H9 (cell line): ENCODE measurements around the gene RORB. TPM values are rescaled to one million over a fixed set of nuclear protein-coding genes. Genes with fewer than 3 reads are reported as not detected.

Experiments
- DNase-seq: peaks from one replicate; pipeline ENCODE4 v3.0.0-alpha.2; 2017
- H2AFZ ChIP-seq: one replicate; pipeline ENCODE4 v1.6.1; 2013; ENCODE audit warnings: mild to moderate bottlenecking, low read length, control low read depth, moderate library complexity
- H2AK5ac ChIP-seq: 2 replicates; pipeline ENCODE4 v1.6.1; 2013; ENCODE audit warnings: low read length, control low read depth, mixed read lengths; ENCODE audit not compliant: insufficient read length
- H2BK120ac ChIP-seq: one replicate; pipeline ENCODE4 v1.6.1; 2013; ENCODE audit warnings: low read depth, mild to moderate bottlenecking, low read length, control low read depth, inconsistent platforms; ENCODE audit not compliant: poor library complexity, severe bottlenecking
- H2BK12ac ChIP-seq: 2 replicates; pipeline ENCODE4 v1.6.1; 2013; ENCODE audit warnings: low read length, control low read depth, mixed read lengths, low read depth; ENCODE audit not compliant: insufficient read length
- H2BK15ac ChIP-seq: 2 replicates; pipeline ENCODE4 v1.6.1; 2013; ENCODE audit warnings: low read depth, low read length, control low read depth
- H2BK20ac ChIP-seq: one replicate; pipeline ENCODE4 v1.6.1; 2013; ENCODE audit warnings: low read depth, mild to moderate bottlenecking, low read length, control low read depth, inconsistent platforms; ENCODE audit not compliant: poor library complexity, severe bottlenecking
- H2BK5ac ChIP-seq: 2 replicates; pipeline ENCODE4 v1.6.1; 2013; ENCODE audit warnings: low read length, control low read depth, mixed read lengths; ENCODE audit not compliant: insufficient read length
- H3K14ac ChIP-seq: 2 replicates; pipeline ENCODE4 v1.6.1; 2013; ENCODE audit warnings: low read length, control low read depth; ENCODE audit not compliant: insufficient read depth
- H3K18ac ChIP-seq: 2 replicates; pipeline ENCODE4 v1.6.1; 2013; ENCODE audit warnings: low read depth, mild to moderate bottlenecking, mixed read lengths, low read length, control low read depth; ENCODE audit not compliant: insufficient read length
- H3K23ac ChIP-seq: 2 replicates; pipeline ENCODE4 v1.6.1; 2013; ENCODE audit warnings: low read length, control low read depth, mixed read lengths, low read depth; ENCODE audit not compliant: insufficient read length
- H3K23me2 ChIP-seq: 2 replicates; pipeline ENCODE4 v1.6.1; 2013; ENCODE audit warnings: low read depth, mild to moderate bottlenecking, mixed read lengths, low read length, control low read depth; ENCODE audit not compliant: insufficient read length, poor library complexity, severe bottlenecking
- H3K27ac ChIP-seq: 2 replicates; pipeline ENCODE4 v1.5.1; 2013; ENCODE audit warnings: low read length, control low read depth, mixed read lengths, low read depth; ENCODE audit not compliant: insufficient read length
- H3K27me3 ChIP-seq: 2 replicates; pipeline ENCODE4 v1.6.1; 2013; ENCODE audit warnings: low read length, control low read depth, inconsistent platforms; ENCODE audit not compliant: insufficient read depth
- H3K4ac ChIP-seq: 2 replicates; pipeline ENCODE4 v1.6.1; 2013; ENCODE audit warnings: low read depth, mild to moderate bottlenecking, control low read depth, inconsistent platforms, low read length, moderate library complexity
- H3K4me1 ChIP-seq: 2 replicates; pipeline ENCODE4 v1.6.1; 2013; ENCODE audit warnings: low read length, control low read depth, inconsistent platforms; ENCODE audit not compliant: insufficient read depth
- H3K4me2 ChIP-seq: 2 replicates; pipeline ENCODE4 v1.6.1; 2013; ENCODE audit warnings: low read length, control low read depth, mixed read lengths; ENCODE audit not compliant: insufficient read length, insufficient read depth
- H3K56ac ChIP-seq: 2 replicates; pipeline ENCODE4 v1.6.1; 2013; ENCODE audit warnings: low read depth, mild to moderate bottlenecking, mixed read lengths, low read length, control low read depth; ENCODE audit not compliant: insufficient read length
- H3K79me1 ChIP-seq: 2 replicates; pipeline ENCODE4 v1.6.1; 2013; ENCODE audit warnings: low read depth, mild to moderate bottlenecking, moderate library complexity, low read length, control low read depth, inconsistent platforms; ENCODE audit not compliant: insufficient read depth, poor library complexity, severe bottlenecking
- H3K79me2 ChIP-seq: 2 replicates; pipeline ENCODE4 v1.6.1; 2013; ENCODE audit warnings: low read length, control low read depth, inconsistent platforms; ENCODE audit not compliant: insufficient read depth
- H3K9ac ChIP-seq: 2 replicates; pipeline ENCODE4 v1.6.1; 2013; ENCODE audit warnings: low read length, control low read depth, mixed read lengths; ENCODE audit not compliant: insufficient read length; ENCODE audit errors: extremely low read depth
- H3K9me3 ChIP-seq: one replicate; pipeline ENCODE4 v1.6.1; 2013; ENCODE audit warnings: low read depth, low read length, inconsistent platforms; ENCODE audit not compliant: control insufficient read depth
- H3T11ph ChIP-seq: one replicate; pipeline ENCODE4 v1.6.1; 2013; ENCODE audit warnings: mild to moderate bottlenecking, low read length, control low read depth, inconsistent platforms
- H4K20me1 ChIP-seq: one replicate; pipeline ENCODE4 v1.6.1; 2013; ENCODE audit not compliant: control insufficient read depth, insufficient read length, insufficient read depth
- H4K5ac ChIP-seq: 2 replicates; pipeline ENCODE4 v1.6.1; 2013; ENCODE audit warnings: low read depth, mild to moderate bottlenecking, mixed read lengths, low read length, control low read depth; ENCODE audit not compliant: insufficient read length
- H4K8ac ChIP-seq: replicated peaks from 2 replicates; pipeline ENCODE4 v1.6.1; 2013; ENCODE audit warnings: low read length, control low read depth, mixed read lengths, low read depth; ENCODE audit not compliant: insufficient read length
- H4K91ac ChIP-seq: 2 replicates; pipeline ENCODE4 v1.6.1; 2013; ENCODE audit warnings: low read depth, mild to moderate bottlenecking, moderate library complexity, mixed read lengths, low read length, control low read depth; ENCODE audit not compliant: insufficient read length
- H3K27ac Mint-ChIP-seq, 3 experiments: 2 replicates in 2 of 3; 3 replicates in 1 of 3; pipeline ENCODE4 v1.8.0; 2020 to 2021; ENCODE audit warnings: mixed read lengths in 3 of 3, mild to moderate bottlenecking in 1 of 3, moderate library complexity in 1 of 3
- H3K27me3 Mint-ChIP-seq: 2 replicates; pipeline ENCODE4 v1.8.0; 2021; ENCODE audit warnings: low read depth, mild to moderate bottlenecking, moderate library complexity, mixed read lengths
- H3K36me3 Mint-ChIP-seq, 3 experiments: 2 replicates in 2 of 3; 3 replicates in 1 of 3; pipeline ENCODE4 v1.8.0; 2020 to 2021; ENCODE audit warnings: low read depth in 3 of 3, mixed read lengths in 3 of 3; ENCODE audit not compliant: insufficient read depth in 1 of 3
- H3K4me1 Mint-ChIP-seq, 2 experiments: 2 replicates each; pipeline ENCODE4 v1.8.0; 2020; ENCODE audit warnings: mixed read lengths in 2 of 2
- H3K4me3 Mint-ChIP-seq, 2 experiments: 2 replicates in 1 of 2; 3 replicates in 1 of 2; pipeline ENCODE4 v1.8.0; 2020 to 2021; ENCODE audit warnings: mild to moderate bottlenecking in 2 of 2, mixed read lengths in 2 of 2, moderate library complexity in 1 of 2
- H3K9me3 Mint-ChIP-seq, 2 experiments: 2 replicates in 1 of 2; 3 replicates in 1 of 2; pipeline ENCODE4 v1.8.0; 2020; ENCODE audit warnings: mild to moderate bottlenecking in 2 of 2, mixed read lengths in 2 of 2, moderate library complexity in 1 of 2
- CTCF ChIP-seq: fragments of 200-600 bp; sonication (generic); conservative IDR thresholded peaks from 3 replicates; pipeline ENCODE4 v1.8.0; 2021; ENCODE audit warnings: antibody characterized with exemption, mild to moderate bottlenecking
- WGBS: extraction: QIAGEN DNeasy Blood & Tissue Kit; methylation state at CpG from one replicate; pipeline ENCODE4 v1.1.7; 2013; ENCODE audit warnings: missing lambda C conversion rate, low lambda C conversion rate, mixed read lengths; ENCODE audit not compliant: insufficient read length; ENCODE audit errors: extremely low coverage; 5-methylcytosine and 5-hydroxymethylcytosine counted together
- total RNA-seq: library from RNA; stranded (reverse); gene quantifications from 2 replicates; pipeline ENCODE4 v1.2.1, GENCODE V29; 2021

Gene RORB
- total RNA-seq, 1 experiment from 2014 or later = 0.31 TPM

- no peak overlapping the region for H3K27ac ChIP-seq
- H3K4me1 ChIP-seq = peaks cover 7% of the 10 kb centered on the region
- H2BK5ac ChIP-seq = no peak overlapping the region
- TF ChIP-seq CTCF = no peak
- Mint-ChIP-seq H3K9me3 (no peaks in the 10 kb centered on the region), H3K4me1 (peaks cover 34 to 47% of the 10 kb centered on the region in 2 experiments), H3K27me3 (no peaks in the 10 kb centered on the region), H3K4me3 (no peak overlapping the region), H3K27ac (no peak overlapping the region), H3K36me3 (no peaks in the 10 kb centered on the region)
- no peak overlapping the region for H3K23ac ChIP-seq
- H2AFZ ChIP-seq = no peak overlapping the region
- no CpG with 5 or more reads among the region's 1 CpG for WGBS
- H4K8ac ChIP-seq = no peak overlapping the region
- no peak overlapping the region for H3K4ac ChIP-seq
- no peaks in the 10 kb centered on the region for H4K20me1 ChIP-seq
- H3K56ac ChIP-seq = no peak overlapping the region
- no peak for DNase-seq
- H3K9me3 ChIP-seq = no peaks in the 10 kb centered on the region
- no peak overlapping the region for H3K14ac ChIP-seq
- no peak overlapping the region for H4K5ac ChIP-seq
- no peak overlapping the region for H2BK12ac ChIP-seq
- no peaks in the 10 kb centered on the region for H3K79me1 ChIP-seq
- H2BK120ac ChIP-seq = no peak overlapping the region
- no peak overlapping the region for H3T11ph ChIP-seq
- no peak overlapping the region for H2AK5ac ChIP-seq
- H4K91ac ChIP-seq = no peak overlapping the region
- H3K79me2 ChIP-seq = no peaks in the 10 kb centered on the region
- no peak overlapping the region for H2BK15ac ChIP-seq
- H2BK20ac ChIP-seq = no peak overlapping the region
- H3K4me2 ChIP-seq = no peak overlapping the region
- no peak overlapping the region for H3K18ac ChIP-seq
- H3K27me3 ChIP-seq = no peaks in the 10 kb centered on the region
- no peak overlapping the region for H3K9ac ChIP-seq
- H3K23me2 ChIP-seq = no peaks in the 10 kb centered on the region
These were observed 79.0 kb downstream of the RORB start for GRCh38 chr9:74576176-74576575.
